Astrocyte (in vitro differentiated cells and primary cell): ENCODE data around the gene HIRA. TPM values are rescaled to one million over a fixed set of nuclear protein-coding genes. Genes with fewer than 3 reads are reported as not detected.
"Not testable (repeated sequence)": the region's sequence is repeated elsewhere in the genome, so short reads cannot be mapped to it uniquely, and the experiment has no call there.

Experiments used
- DNase-seq: peaks from one replicate; pipeline ENCODE4 v3.0.0-alpha.2; 2010; ENCODE audit warnings: low read depth
- FAIRE-seq: peaks from 2 replicates; lab custom pipeline; 2011; peaks lifted over from hg19 to GRCh38; lab: Jason Lieb, UNC
- H2AFZ ChIP-seq: 2 replicates; pipeline ENCODE4 v1.6.0; 2012; ENCODE audit warnings: low read depth, low read length, inconsistent platforms
- H3K27ac ChIP-seq: 2 replicates; pipeline ENCODE4 v1.5.1; 2011; ENCODE audit warnings: low read depth, low read length, inconsistent platforms
- H3K27me3 ChIP-seq: 2 replicates; pipeline ENCODE4 v1.6.0; 2011; ENCODE audit warnings: low read length, inconsistent platforms; ENCODE audit not compliant: insufficient read depth
- H3K36me3 ChIP-seq: 2 replicates; pipeline ENCODE4 v1.5.1; 2011; ENCODE audit warnings: low read length, inconsistent platforms; ENCODE audit not compliant: insufficient read depth
- H3K4me1 ChIP-seq: 2 replicates; pipeline ENCODE4 v1.5.1; 2011; ENCODE audit warnings: low read length, inconsistent platforms; ENCODE audit not compliant: insufficient read depth
- H3K4me2 ChIP-seq: 2 replicates; pipeline ENCODE4 v1.6.0; 2012; ENCODE audit warnings: low read length, inconsistent platforms
- H3K4me3 ChIP-seq: 2 replicates; pipeline ENCODE4 v1.5.1; 2011; ENCODE audit warnings: low read depth, mild to moderate bottlenecking, low read length, inconsistent platforms; ENCODE audit not compliant: insufficient read depth
- H3K79me2 ChIP-seq: 2 replicates; pipeline ENCODE4 v1.6.0; 2012; ENCODE audit warnings: mild to moderate bottlenecking, low read length, inconsistent platforms; ENCODE audit not compliant: insufficient read depth
- H3K9ac ChIP-seq: 2 replicates; pipeline ENCODE4 v1.6.0; 2012; ENCODE audit warnings: mild to moderate bottlenecking, low read length, inconsistent platforms
- H3K9me3 ChIP-seq: 2 replicates; pipeline ENCODE4 v1.5.1; 2012; ENCODE audit warnings: low read depth, mild to moderate bottlenecking, low read length, inconsistent platforms; ENCODE audit not compliant: insufficient read depth
- H4K20me1 ChIP-seq: 2 replicates; pipeline ENCODE4 v1.6.0; 2012; ENCODE audit warnings: low read length, inconsistent platforms; ENCODE audit not compliant: insufficient read depth
- H3K27ac Mint-ChIP-seq: one replicate; pipeline ENCODE4 v1.8.0; 2021; ENCODE audit warnings: mild to moderate bottlenecking, mixed read lengths; ENCODE audit not compliant: unreplicated experiment
- H3K27me3 Mint-ChIP-seq: one replicate; pipeline ENCODE4 v1.8.0; 2021; ENCODE audit warnings: low read depth, mixed read lengths; ENCODE audit not compliant: unreplicated experiment
- H3K36me3 Mint-ChIP-seq: one replicate; pipeline ENCODE4 v1.8.0; 2021; ENCODE audit warnings: low read depth, mixed read lengths; ENCODE audit not compliant: unreplicated experiment
- H3K4me1 Mint-ChIP-seq: one replicate; pipeline ENCODE4 v1.8.0; 2021; ENCODE audit warnings: low read depth, mixed read lengths; ENCODE audit not compliant: unreplicated experiment
- H3K4me3 Mint-ChIP-seq: one replicate; pipeline ENCODE4 v1.8.0; 2021; ENCODE audit warnings: mild to moderate bottlenecking, moderate library complexity, mixed read lengths; ENCODE audit not compliant: unreplicated experiment
- H3K9me3 Mint-ChIP-seq: one replicate; pipeline ENCODE4 v1.8.0; 2021; ENCODE audit warnings: mild to moderate bottlenecking, mixed read lengths; ENCODE audit not compliant: unreplicated experiment
- EZH2 ChIP-seq: IDR thresholded peaks from 2 replicates; pipeline ENCODE4 v1.6.1; 2012; ENCODE audit warnings: mild to moderate bottlenecking, low read length, inconsistent platforms; ENCODE audit not compliant: insufficient read depth
- total RNA-seq: library from RNA; stranded (reverse); gene quantifications from 2 replicates; pipeline ENCODE4 v1.2.1, GENCODE V29; 2021
- TF ChIP-seq, protein P1 (sequence below): IDR thresholded peaks from 2 replicates; pipeline ENCODE4 v1.5.1; 2011; ENCODE audit warnings: low read depth, mild to moderate bottlenecking, inconsistent platforms, low read length, moderate library complexity; ENCODE audit not compliant: insufficient read depth

Gene HIRA
- total RNA-seq, 1 donor from 2014 or later: 31.1 TPM

DNA sequence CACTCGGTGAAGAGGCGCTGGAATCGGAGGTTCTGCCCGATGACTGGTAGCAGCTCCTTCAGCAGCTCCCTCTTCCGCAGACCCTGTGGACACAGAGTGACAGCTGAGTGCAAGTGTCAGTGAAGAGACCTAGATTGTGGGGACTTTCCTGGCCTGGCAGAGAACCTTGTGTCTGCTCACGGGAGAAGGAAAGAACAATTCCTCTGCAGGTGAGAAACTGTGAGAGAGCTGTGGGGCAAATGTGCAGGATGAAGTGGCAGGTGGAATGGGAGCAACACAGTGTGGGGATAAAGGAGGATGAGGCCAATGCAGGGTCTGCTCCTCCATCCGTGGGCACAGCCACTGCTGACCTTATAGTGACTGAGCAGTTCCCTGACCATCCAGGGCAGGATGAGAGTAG is 100.1 kb downstream of the HIRA start:
- Histone ChIP-seq H3K4me1 (no peaks in the 10 kb centered on the region), H3K27ac (no peak overlapping the region), H3K9me3 (no peaks in the 10 kb centered on the region), H3K36me3 (peaks cover 13% of the 10 kb centered on the region), H3K9ac (no peak overlapping the region), H3K4me2 (no peak overlapping the region), H2AFZ (no peak overlapping the region), H3K79me2 (no peaks in the 10 kb centered on the region), H3K27me3 (no peaks in the 10 kb centered on the region), H3K4me3 (no peak overlapping the region), H4K20me1 (no peaks in the 10 kb centered on the region)
- no peak for TF ChIP-seq EZH2
- TF ChIP-seq, protein P1, sequence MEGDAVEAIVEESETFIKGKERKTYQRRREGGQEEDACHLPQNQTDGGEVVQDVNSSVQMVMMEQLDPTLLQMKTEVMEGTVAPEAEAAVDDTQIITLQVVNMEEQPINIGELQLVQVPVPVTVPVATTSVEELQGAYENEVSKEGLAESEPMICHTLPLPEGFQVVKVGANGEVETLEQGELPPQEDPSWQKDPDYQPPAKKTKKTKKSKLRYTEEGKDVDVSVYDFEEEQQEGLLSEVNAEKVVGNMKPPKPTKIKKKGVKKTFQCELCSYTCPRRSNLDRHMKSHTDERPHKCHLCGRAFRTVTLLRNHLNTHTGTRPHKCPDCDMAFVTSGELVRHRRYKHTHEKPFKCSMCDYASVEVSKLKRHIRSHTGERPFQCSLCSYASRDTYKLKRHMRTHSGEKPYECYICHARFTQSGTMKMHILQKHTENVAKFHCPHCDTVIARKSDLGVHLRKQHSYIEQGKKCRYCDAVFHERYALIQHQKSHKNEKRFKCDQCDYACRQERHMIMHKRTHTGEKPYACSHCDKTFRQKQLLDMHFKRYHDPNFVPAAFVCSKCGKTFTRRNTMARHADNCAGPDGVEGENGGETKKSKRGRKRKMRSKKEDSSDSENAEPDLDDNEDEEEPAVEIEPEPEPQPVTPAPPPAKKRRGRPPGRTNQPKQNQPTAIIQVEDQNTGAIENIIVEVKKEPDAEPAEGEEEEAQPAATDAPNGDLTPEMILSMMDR: no peak
- peaks cover 57% of the 10 kb centered on the region for H3K36me3 Mint-ChIP-seq
- FAIRE-seq: no peak
- no peak for DNase-seq
- H3K27me3 Mint-ChIP-seq: no peaks in the 10 kb centered on the region
- H3K4me3 Mint-ChIP-seq: no peak overlapping the region
- no peak overlapping the region for H3K27ac Mint-ChIP-seq
- peaks cover 13% of the 10 kb centered on the region for H3K9me3 Mint-ChIP-seq
- H3K4me1 Mint-ChIP-seq: no peaks in the 10 kb centered on the region

DNA sequence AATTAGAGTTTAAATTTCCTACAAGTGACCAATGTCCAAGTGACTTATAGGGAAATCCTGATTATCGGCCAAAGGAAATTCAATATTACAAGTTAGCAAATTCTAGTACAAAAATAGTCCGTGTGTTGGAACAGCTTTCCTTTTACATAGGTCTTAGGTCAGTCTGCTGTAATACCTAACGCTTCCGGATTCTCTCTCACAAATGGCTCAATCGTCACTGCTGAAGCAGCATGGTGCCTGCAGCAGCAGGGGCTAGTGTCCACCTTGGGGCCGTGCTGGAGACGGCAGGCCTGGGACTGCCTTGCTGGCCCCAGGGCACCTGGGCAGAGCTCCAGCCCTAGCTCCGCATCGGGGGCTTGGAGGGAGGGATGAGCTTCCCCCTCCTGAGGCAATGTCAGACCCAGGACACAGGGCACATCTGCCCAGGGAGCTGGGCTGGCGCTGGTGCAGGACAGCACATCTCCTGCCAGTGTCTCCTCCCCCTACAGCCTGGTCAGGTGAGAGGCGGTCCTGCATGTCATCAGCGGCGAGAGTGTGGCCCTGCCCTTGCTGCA is 100.6 kb downstream of the HIRA start:
- no peaks in the 10 kb centered on the region for H3K4me1 Mint-ChIP-seq
- H3K36me3 ChIP-seq: peaks cover 13% of the 10 kb centered on the region

DNA sequence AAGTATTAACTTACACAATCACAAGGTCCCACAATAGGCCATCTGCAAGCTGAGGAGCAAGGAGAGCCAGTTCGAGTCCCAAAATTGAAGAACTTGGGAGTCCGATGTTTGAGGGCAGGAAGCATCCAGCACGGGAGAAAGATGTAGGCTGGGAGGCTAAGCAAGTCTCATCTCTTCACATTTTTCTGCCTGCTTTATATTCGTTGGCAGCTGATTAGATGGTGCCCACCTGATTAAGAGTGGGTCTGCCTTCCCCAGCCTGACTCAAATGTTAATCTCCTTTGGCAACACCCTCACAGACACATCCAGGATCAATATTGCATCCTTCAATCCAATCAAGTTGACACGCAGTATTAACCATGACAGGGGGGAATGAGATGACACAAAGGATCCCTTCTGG is 101.3 kb downstream of the HIRA start:
- peaks cover 13% of the 10 kb centered on the region for H3K36me3 ChIP-seq
- H3K4me1 Mint-ChIP-seq, H3K27me3 Mint-ChIP-seq: not testable (repeated sequence)

More for the DNA sequence above, 100.6 kb downstream of the HIRA start:
- Histone ChIP-seq H2AFZ (no peak overlapping the region), H3K27me3 (no peaks in the 10 kb centered on the region), H3K4me1 (no peaks in the 10 kb centered on the region), H3K27ac (no peak overlapping the region), H3K9me3 (no peaks in the 10 kb centered on the region), H3K9ac (no peak overlapping the region), H3K4me2 (no peak overlapping the region), H3K79me2 (no peaks in the 10 kb centered on the region), H4K20me1 (no peaks in the 10 kb centered on the region), H3K4me3 (no peak overlapping the region)
- DNase-seq (no peak), FAIRE-seq (no peak)
- Mint-ChIP-seq H3K9me3 (peaks cover 15% of the 10 kb centered on the region), H3K4me3 (no peak overlapping the region), H3K27ac (no peak overlapping the region), H3K36me3 (peaks cover 56% of the 10 kb centered on the region), H3K27me3 (no peaks in the 10 kb centered on the region)
- TF ChIP-seq EZH2: no peak
- TF ChIP-seq, protein P1: no peak

More for the DNA sequence above, 101.3 kb downstream of the HIRA start:
- not testable (repeated sequence) for H3K9ac ChIP-seq, H3K4me2 ChIP-seq, H3K9me3 ChIP-seq, H4K20me1 ChIP-seq, DNase-seq, H3K4me1 ChIP-seq, H3K4me3 Mint-ChIP-seq, H2AFZ ChIP-seq, H3K27ac Mint-ChIP-seq, H3K4me3 ChIP-seq, H3K27ac ChIP-seq, H3K79me2 ChIP-seq, FAIRE-seq, H3K27me3 ChIP-seq
- peaks cover 53% of the 10 kb centered on the region for H3K36me3 Mint-ChIP-seq
- H3K9me3 Mint-ChIP-seq: peaks cover 15% of the 10 kb centered on the region
